IPS-18a (cell line): ENCODE data around the gene ZSWIM1.

Source experiments
- H3K27ac ChIP-seq: one replicate; pipeline ENCODE4 v1.5.1; 2013; ENCODE audit warnings: low read length
- H3K27me3 ChIP-seq: one replicate; pipeline ENCODE4 v1.6.1; 2013; ENCODE audit warnings: mild to moderate bottlenecking, low read length; ENCODE audit not compliant: control insufficient read depth, insufficient read depth
- H3K36me3 ChIP-seq: one replicate; pipeline ENCODE4 v1.6.1; 2013; ENCODE audit warnings: low read depth, low read length; ENCODE audit not compliant: control insufficient read depth
- H3K4me1 ChIP-seq: one replicate; pipeline ENCODE4 v1.6.1; 2013; ENCODE audit warnings: low read depth, low read length; ENCODE audit not compliant: control insufficient read depth
- H3K4me3 ChIP-seq: one replicate; pipeline ENCODE4 v1.5.1; 2013; ENCODE audit warnings: low read length
- H3K9ac ChIP-seq: one replicate; pipeline ENCODE4 v1.6.1; 2013; ENCODE audit warnings: mild to moderate bottlenecking, low read length, moderate library complexity
- H3K9me3 ChIP-seq: one replicate; pipeline ENCODE4 v1.6.1; 2013; ENCODE audit warnings: low read depth, low read length; ENCODE audit not compliant: control insufficient read depth

ZSWIM1 gene

GRCh38 chr20:45913116-45913515, 32.1 kb downstream of the ZSWIM1 start:
- Histone ChIP-seq H3K27me3 (no peaks in the 10 kb centered on the region), H3K9me3 (no peaks in the 10 kb centered on the region), H3K36me3 (peaks cover 6% of the 10 kb centered on the region), H3K27ac (no peak overlapping the region), H3K9ac (no peak overlapping the region), H3K4me1 (peaks cover 3% of the 10 kb centered on the region), H3K4me3 (no peak overlapping the region)

GRCh38 chr20:45917790-45918141, 36.7 kb downstream of the ZSWIM1 start:
- H3K4me1 ChIP-seq = no peaks in the 10 kb centered on the region
- no peak overlapping the region for H3K9ac ChIP-seq
- no peaks in the 10 kb centered on the region for H3K9me3 ChIP-seq
- no peaks in the 10 kb centered on the region for H3K36me3 ChIP-seq
- H3K27me3 ChIP-seq = no peaks in the 10 kb centered on the region
- H3K4me3 ChIP-seq = no peak overlapping the region
- no peak overlapping the region for H3K27ac ChIP-seq

GRCh38 chr20:45918182-45918737, 37.2 kb downstream of the ZSWIM1 start:
- Histone ChIP-seq H3K9ac (no peak overlapping the region), H3K27ac (no peak overlapping the region), H3K4me1 (no peaks in the 10 kb centered on the region), H3K36me3 (no peaks in the 10 kb centered on the region), H3K4me3 (no peak overlapping the region), H3K27me3 (no peaks in the 10 kb centered on the region), H3K9me3 (no peaks in the 10 kb centered on the region)

- no peak overlapping the region for H3K4me3 ChIP-seq
- no peak overlapping the region for H3K9ac ChIP-seq
- H3K9me3 ChIP-seq = no peaks in the 10 kb centered on the region
- no peak overlapping the region for H3K27ac ChIP-seq
- no peaks in the 10 kb centered on the region for H3K4me1 ChIP-seq
- no peaks in the 10 kb centered on the region for H3K27me3 ChIP-seq
- no peaks in the 10 kb centered on the region for H3K36me3 ChIP-seq
Observed at GRCh38 chr20:45918779-45919537, 37.9 kb downstream of the ZSWIM1 start.

- no peak overlapping the region for H3K9ac ChIP-seq
- no peaks in the 10 kb centered on the region for H3K4me1 ChIP-seq
- H3K27ac ChIP-seq = no peak overlapping the region
- no peaks in the 10 kb centered on the region for H3K9me3 ChIP-seq
- no peak overlapping the region for H3K4me3 ChIP-seq
- no peaks in the 10 kb centered on the region for H3K36me3 ChIP-seq
- H3K27me3 ChIP-seq = no peaks in the 10 kb centered on the region
Observed at GRCh38 chr20:45919542-45920399, 38.7 kb downstream of the ZSWIM1 start.

- no peak overlapping the region for H3K27ac ChIP-seq
- H3K9ac ChIP-seq = no peak overlapping the region
- no peaks in the 10 kb centered on the region for H3K9me3 ChIP-seq
- no peak overlapping the region for H3K4me3 ChIP-seq
- H3K4me1 ChIP-seq = no peaks in the 10 kb centered on the region
- H3K27me3 ChIP-seq = no peaks in the 10 kb centered on the region
- H3K36me3 ChIP-seq = no peaks in the 10 kb centered on the region
Observed at GRCh38 chr20:45920462-45921336, 39.7 kb downstream of the ZSWIM1 start.

- no peak overlapping the region for H3K9ac ChIP-seq
- no peaks in the 10 kb centered on the region for H3K27me3 ChIP-seq
- no peaks in the 10 kb centered on the region for H3K4me1 ChIP-seq
- H3K9me3 ChIP-seq = no peaks in the 10 kb centered on the region
- no peaks in the 10 kb centered on the region for H3K36me3 ChIP-seq
- no peak overlapping the region for H3K4me3 ChIP-seq
- H3K27ac ChIP-seq = no peak overlapping the region
Observed at GRCh38 chr20:45921337-45922189, 40.5 kb downstream of the ZSWIM1 start.

- no peak overlapping the region for H3K9ac ChIP-seq
Observed at GRCh38 chr20:45924391-45925261, 43.6 kb downstream of the ZSWIM1 start.

GRCh38 chr20:45925821-45926506, 44.9 kb downstream of the ZSWIM1 start:
- H3K27me3 ChIP-seq = no peaks in the 10 kb centered on the region
- no peaks in the 10 kb centered on the region for H3K9me3 ChIP-seq
- no peaks in the 10 kb centered on the region for H3K4me1 ChIP-seq
- H3K4me3 ChIP-seq = no peak overlapping the region
- H3K9ac ChIP-seq = no peak overlapping the region
- no peak overlapping the region for H3K27ac ChIP-seq
- H3K36me3 ChIP-seq = no peaks in the 10 kb centered on the region

More at GRCh38 chr20:45924391-45925261, 43.6 kb downstream of the ZSWIM1 start:
- Histone ChIP-seq H3K4me1 (no peaks in the 10 kb centered on the region), H3K4me3 (no peak overlapping the region), H3K27ac (no peak overlapping the region), H3K27me3 (no peaks in the 10 kb centered on the region), H3K9me3 (no peaks in the 10 kb centered on the region), H3K36me3 (no peaks in the 10 kb centered on the region)
